Small intestine (tissue), 7 donors: Measurements from ENCODE around the gene NEUROG3. TPM values are rescaled to one million over a fixed set of nuclear protein-coding genes. Genes with fewer than 3 reads are reported as not detected.
"Not testable (repeated sequence)": the region's sequence is repeated elsewhere in the genome, so short reads cannot be mapped to it uniquely, and the experiment has no call there.

Experiments
- DNase-seq, 2 donors: peaks; one replicate each; pipeline versions ENCODE4 v3.0.0 to v3.0.0-alpha.2; 2013
- FAIRE-seq: peaks from 2 replicates; lab custom pipeline; 2012; peaks lifted over from hg19 to GRCh38; lab: Jason Lieb, UNC
- H3K27ac ChIP-seq, 3 donors: one replicate each; pipeline ENCODE4 v1.5.1; 2013; ENCODE audit warnings: low read length in 2 of 3, mild to moderate bottlenecking in 2 of 3, control low read depth in 1 of 3, inconsistent platforms in 1 of 3, low read depth in 1 of 3, moderate library complexity in 1 of 3
- H3K27me3 ChIP-seq, 3 donors: one replicate each; pipeline ENCODE4 v1.6.1; 2013; ENCODE audit warnings: low read length in 3 of 3, inconsistent platforms in 1 of 3; ENCODE audit not compliant: control insufficient read depth in 3 of 3, insufficient read depth in 3 of 3
- H3K36me3 ChIP-seq, 3 donors: one replicate each; pipeline ENCODE4 v1.6.1; 2013; ENCODE audit warnings: low read length in 3 of 3, inconsistent platforms in 1 of 3, low read depth in 1 of 3, mild to moderate bottlenecking in 1 of 3, moderate library complexity in 1 of 3; ENCODE audit not compliant: control insufficient read depth in 3 of 3, insufficient read depth in 2 of 3
- H3K4me1 ChIP-seq, 3 donors: one replicate each; pipeline ENCODE4 v1.6.1; 2013; ENCODE audit warnings: low read length in 2 of 3, inconsistent platforms in 1 of 3, low read depth in 1 of 3, mild to moderate bottlenecking in 1 of 3, moderate library complexity in 1 of 3; ENCODE audit not compliant: control insufficient read depth in 3 of 3, insufficient read depth in 2 of 3
- H3K4me3 ChIP-seq, 3 donors: one replicate each; pipeline ENCODE4 v1.5.1; 2013; ENCODE audit warnings: low read length in 3 of 3, control low read depth in 1 of 3, inconsistent platforms in 1 of 3, low read depth in 1 of 3, mild to moderate bottlenecking in 1 of 3, moderate library complexity in 1 of 3
- H3K9me3 ChIP-seq, 2 donors: one replicate each; pipeline ENCODE4 v1.6.1; 2013; ENCODE audit warnings: low read depth in 1 of 2, low read length in 1 of 2; ENCODE audit not compliant: control insufficient read depth in 2 of 2, insufficient read depth in 1 of 2
- WGBS, 3 donors: extraction: QIAGEN DNeasy Blood & Tissue Kit; methylation state at CpG; one replicate each; pipeline ENCODE4 v1.1.7; 2013; 5-methylcytosine and 5-hydroxymethylcytosine counted together
- polyA plus RNA-seq, 4 donors: library from polyadenylated mRNA; stranded (reverse) in 3 of 4; unstranded in 1 of 4; fragments of 200-250 nt in 3 of 4; fragments of 120-200 nt in 1 of 4; gene quantifications; one replicate each; pipeline versions ENCODE4 v1.2.1 to v1.2.3, GENCODE V29; 2013
- donor health status: healthy with polysubstance abuse.
- donor health status: control.
- donor health status: control.
- donor health status: Bipolar disorder and iron deficiency.
- donor health status: healthy.

The NEUROG3 gene
- polyA plus RNA-seq, 4 donors = 0.81 to 5.3 (median 2.7) TPM

- Histone ChIP-seq H3K36me3 (no peaks in the 10 kb centered on the region), H3K4me3 (no peak overlapping the region), H3K9me3 (peaks cover 2 to 14% of the 10 kb centered on the region in 2 donors), H3K27ac (no peak overlapping the region), H3K4me1 (no peaks in the 10 kb centered on the region), H3K27me3 (peaks cover 0 to 7% (median 2%) of the 10 kb centered on the region in 3 donors)
- no peak for DNase-seq
- no peak for FAIRE-seq
Observed at GRCh38 chr10:69549959-69550358, 23.3 kb downstream of the NEUROG3 start.

GRCh38 chr10:69541463-69541862 is 31.8 kb downstream of the NEUROG3 start:
- no peak for FAIRE-seq
- H3K27ac ChIP-seq = no peak overlapping the region
- H3K4me3 ChIP-seq = no peak overlapping the region
- 47 to 89% (median 85%) methylated on average over 2 of the region's 2 CpGs for WGBS, 3 donors
- H3K9me3 ChIP-seq = peaks cover 0 to 15% of the 10 kb centered on the region in 2 donors
- no peaks in the 10 kb centered on the region for H3K4me1 ChIP-seq
- no peaks in the 10 kb centered on the region for H3K27me3 ChIP-seq
- no peak for DNase-seq
- H3K36me3 ChIP-seq = no peaks in the 10 kb centered on the region

- no peak for FAIRE-seq
- WGBS, 3 donors = 73 to 84% (median 78%) methylated on average over 3 of the region's 3 CpGs
Observed at GRCh38 chr10:69538461-69538860, 34.8 kb downstream of the NEUROG3 start.

GRCh38 chr10:69537449-69537848 is 35.8 kb downstream of the NEUROG3 start:
- Histone ChIP-seq H3K9me3 (peaks cover 0 to 15% of the 10 kb centered on the region in 2 donors), H3K36me3 (no peaks in the 10 kb centered on the region), H3K4me1 (no peaks in the 10 kb centered on the region), H3K4me3 (no peak overlapping the region), H3K27ac (no peak overlapping the region), H3K27me3 (no peaks in the 10 kb centered on the region)
- WGBS, 3 donors = 91 to 96% (median 92%) methylated on average over 6 of the region's 6 CpGs
- no peak for DNase-seq
- FAIRE-seq = no peak

More at GRCh38 chr10:69538461-69538860, 34.8 kb downstream of the NEUROG3 start:
- Histone ChIP-seq H3K27ac (no peak overlapping the region), H3K4me3 (no peak overlapping the region), H3K27me3 (no peaks in the 10 kb centered on the region), H3K4me1 (no peaks in the 10 kb centered on the region), H3K36me3 (no peaks in the 10 kb centered on the region), H3K9me3 (peaks cover 0 to 15% of the 10 kb centered on the region in 2 donors)
- DNase-seq = no peak

- FAIRE-seq, DNase-seq, H3K27me3 ChIP-seq, H3K36me3 ChIP-seq, H3K4me1 ChIP-seq, H3K27ac ChIP-seq, H3K4me3 ChIP-seq: not testable (repeated sequence)
- H3K9me3 ChIP-seq = peaks cover 0 to 13% of the 10 kb centered on the region in 2 donors
- WGBS, 3 donors = 93 to 95% (median 94%) methylated on average over 11 of the region's 11 CpGs
Observed at GRCh38 chr10:69536521-69536920, 36.7 kb downstream of the NEUROG3 start.

GRCh38 chr10:69533658-69534057 is 39.6 kb downstream of the NEUROG3 start:
- Histone ChIP-seq H3K36me3 (no peaks in the 10 kb centered on the region), H3K27ac (no peak overlapping the region), H3K27me3 (no peaks in the 10 kb centered on the region), H3K9me3 (peaks cover 0 to 4% of the 10 kb centered on the region in 2 donors), H3K4me3 (no peak overlapping the region), H3K4me1 (no peaks in the 10 kb centered on the region)
- FAIRE-seq (no peak), DNase-seq (no peak)
- WGBS, 3 donors = 72 to 81% (median 76%) methylated on average over 3 of the region's 3 CpGs

- 95 to 96% (median 95%) methylated on average over 11 of the region's 11 CpGs for WGBS, 3 donors
Observed at GRCh38 chr10:69527961-69528360, 45.3 kb downstream of the NEUROG3 start.

More at GRCh38 chr10:69527961-69528360, 45.3 kb downstream of the NEUROG3 start:
- H3K4me3 ChIP-seq = no peak overlapping the region
- no peaks in the 10 kb centered on the region for H3K27me3 ChIP-seq
- no peaks in the 10 kb centered on the region for H3K36me3 ChIP-seq
- H3K9me3 ChIP-seq = no peaks in the 10 kb centered on the region
- FAIRE-seq (no peak), DNase-seq (no peak)
- H3K4me1 ChIP-seq = no peaks in the 10 kb centered on the region
- no peak overlapping the region for H3K27ac ChIP-seq

Other genes with a start within 250 kb of the NEUROG3 start
- gene TACR2, start 156.5 kb downstream of the NEUROG3 start, polyA plus RNA-seq = 1 to 10 TPM in 1 of 4 donors, under 1 TPM in 2, not detected in 1; 0.81 to 4.0 (median 0.86) TPM
- gene TSPAN15, start 122.0 kb downstream of the NEUROG3 start, polyA plus RNA-seq = 10 to 100 TPM; 43.2 to 72.1 (median 47.7) TPM
- 1 to 10 TPM; 1.3 to 6.7 (median 3.0) TPM for gene FAM241B, start 56.8 kb upstream of the NEUROG3 start, polyA plus RNA-seq
- 1 to 10 TPM in 1 of 4 donors, under 1 TPM in 3; 0.45 to 6.6 (median 0.60) TPM for gene COL13A1, start 228.5 kb upstream of the NEUROG3 start, polyA plus RNA-seq